A673 (cell line): Measurements from ENCODE around the gene RNF157. TPM values are rescaled to one million over a fixed set of nuclear protein-coding genes. Genes with fewer than 3 reads are reported as not detected.

ENCODE experiments used
- BruUV-seq: library from RNA; stranded (reverse); fragments of 400-500 nt; replicated peaks from 2 replicates; lab custom pipeline; 2021; lab: Mats Ljungman, UMichigan
- CTCF ChIA-PET: fragments of 300-600 bp; sonication (Branson Sonifier 250); formaldehyde crosslinking; loops from one replicate; lab custom pipeline; 2022; ENCODE audit warnings: antibody characterized with exemption; lab: Charles Lee
- POLR2A ChIA-PET: fragments of 300-600 bp; sonication (Branson Sonifier 250); formaldehyde crosslinking; loops from one replicate; lab custom pipeline; 2022; ENCODE audit warnings: antibody characterized with exemption; ENCODE audit not compliant: low non-redundant PET; lab: Charles Lee
- DNase-seq: peaks from one replicate; pipeline ENCODE4 v3.0.0-alpha.2; 2015; ENCODE audit warnings: low spot score
- H3K27ac ChIP-seq: fragments of 200-600 bp; sonication (generic); 2 replicates; pipeline ENCODE4 v1.5.1; 2016; ENCODE audit warnings: mixed run types, low read depth, mild to moderate bottlenecking, mixed read lengths, antibody characterized with exemption, low read length; ENCODE audit not compliant: poor library complexity, severe bottlenecking
- H3K27me3 ChIP-seq: fragments of 200-600 bp; sonication (generic); replicated peaks from 2 replicates; pipeline ENCODE4 v1.6.1; 2017; ENCODE audit warnings: mixed run types, low read depth, mild to moderate bottlenecking, mixed read lengths, antibody characterized with exemption, low read length; ENCODE audit not compliant: insufficient read depth, poor library complexity
- H3K36me3 ChIP-seq: fragments of 200-600 bp; sonication (generic); 2 replicates; pipeline ENCODE4 v1.6.1; 2016; ENCODE audit warnings: mixed run types, mild to moderate bottlenecking, mixed read lengths, antibody characterized with exemption, low read length; ENCODE audit not compliant: insufficient read depth, poor library complexity, severe bottlenecking
- H3K4me1 ChIP-seq: fragments of 200-600 bp; sonication (generic); 2 replicates; pipeline ENCODE4 v1.6.1; 2017; ENCODE audit warnings: mixed run types, mild to moderate bottlenecking, mixed read lengths, antibody characterized with exemption, low read length; ENCODE audit not compliant: insufficient read depth, poor library complexity, severe bottlenecking
- H3K4me3 ChIP-seq: fragments of 200-600 bp; sonication (generic); 2 replicates; pipeline ENCODE4 v1.5.1; 2016; ENCODE audit warnings: low read depth, mixed run types, mild to moderate bottlenecking, mixed read lengths, low read length; ENCODE audit not compliant: poor library complexity, severe bottlenecking
- H3K9me3 ChIP-seq: fragments of 200-600 bp; sonication (generic); 2 replicates; pipeline ENCODE4 v1.6.1; 2016; ENCODE audit warnings: mixed run types, low read depth, mild to moderate bottlenecking, mixed read lengths, antibody characterized with exemption, low read length; ENCODE audit not compliant: poor library complexity, severe bottlenecking
- CTCF ChIP-seq: fragments of 300-800, 200-600 bp; sonication (generic); conservative IDR thresholded peaks from 2 replicates; pipeline ENCODE4 v1.5.1; 2017; ENCODE audit warnings: low read depth, mild to moderate bottlenecking, antibody characterized with exemption, low read length, moderate library complexity, mixed read lengths
- EZH2 ChIP-seq: fragments of 200-600 bp; sonication (generic); IDR thresholded peaks from 2 replicates; pipeline ENCODE4 v1.6.1; 2017; ENCODE audit warnings: borderline replicate concordance, low read depth, mild to moderate bottlenecking, mixed read lengths, antibody characterized with exemption, low read length; ENCODE audit not compliant: poor library complexity, severe bottlenecking
- intact Hi-C: fragments of 100-400 bp; cut with micrococcal nuclease; formaldehyde crosslinking; loops from one replicate; pipeline ENCODE4 v1.10.0; 2022; ENCODE audit not compliant: unreplicated experiment
- total RNA-seq: library from RNA; stranded (reverse); gene quantifications from 2 replicates; pipeline ENCODE4 v1.2.3, GENCODE V29; 2021

The RNF157 gene
- total RNA-seq, 1 experiment from 2014 or later = 0.56 TPM

GRCh38 chr17:76132574-76133338 is 107.5 kb downstream of the RNF157 start:
- Histone ChIP-seq H3K4me1 (peaks cover 11% of the 10 kb centered on the region), H3K36me3 (no peaks in the 10 kb centered on the region), H3K9me3 (no peaks in the 10 kb centered on the region), H3K4me3 (no peak overlapping the region), H3K27me3 (no peaks in the 10 kb centered on the region), H3K27ac (no peak overlapping the region)
- ChIA-PET CTCF (interaction anchor here (0.5 kb wide), 1 partner anchor 76 kb away, joined by 4 read pairs; no protein-coding TSS in a partner anchor), POLR2A (no interaction called here)
- no peak for TF ChIP-seq CTCF
- TF ChIP-seq EZH2 = no peak
- no TSS peak for BruUV-seq
- DNase-seq = no peak
- intact Hi-C loops = no loop called here

GRCh38 chr17:76131692-76132573 is 108.4 kb downstream of the RNF157 start:
- CTCF ChIA-PET = interaction anchor here (0.5 kb wide), 1 partner anchor 77 kb away, joined by 4 read pairs; no protein-coding TSS in a partner anchor
- POLR2A ChIA-PET = no interaction called here
- intact Hi-C loops = no loop called here
- Histone ChIP-seq H3K27ac (no peak overlapping the region), H3K36me3 (no peaks in the 10 kb centered on the region), H3K4me3 (no peak overlapping the region), H3K4me1 (peaks cover 11% of the 10 kb centered on the region), H3K9me3 (no peaks in the 10 kb centered on the region), H3K27me3 (no peaks in the 10 kb centered on the region)
- DNase-seq = no peak
- no TSS peak for BruUV-seq
- TF ChIP-seq CTCF (no peak), EZH2 (no peak)

GRCh38 chr17:76131051-76131691 is 109.1 kb downstream of the RNF157 start:
- BruUV-seq = no TSS peak
- H3K9me3 ChIP-seq = no peaks in the 10 kb centered on the region
- H3K27me3 ChIP-seq = no peaks in the 10 kb centered on the region
- no peak for DNase-seq
- H3K36me3 ChIP-seq = no peaks in the 10 kb centered on the region
- TF ChIP-seq CTCF (no peak), EZH2 (no peak)
- ChIA-PET POLR2A (no interaction called here), CTCF (no interaction called here)
- H3K27ac ChIP-seq = no peak overlapping the region
- H3K4me3 ChIP-seq = no peak overlapping the region
- intact Hi-C loops = no loop called here
- H3K4me1 ChIP-seq = peaks cover 11% of the 10 kb centered on the region
